ENCODE measurements around the gene PASD1.

DNA sequence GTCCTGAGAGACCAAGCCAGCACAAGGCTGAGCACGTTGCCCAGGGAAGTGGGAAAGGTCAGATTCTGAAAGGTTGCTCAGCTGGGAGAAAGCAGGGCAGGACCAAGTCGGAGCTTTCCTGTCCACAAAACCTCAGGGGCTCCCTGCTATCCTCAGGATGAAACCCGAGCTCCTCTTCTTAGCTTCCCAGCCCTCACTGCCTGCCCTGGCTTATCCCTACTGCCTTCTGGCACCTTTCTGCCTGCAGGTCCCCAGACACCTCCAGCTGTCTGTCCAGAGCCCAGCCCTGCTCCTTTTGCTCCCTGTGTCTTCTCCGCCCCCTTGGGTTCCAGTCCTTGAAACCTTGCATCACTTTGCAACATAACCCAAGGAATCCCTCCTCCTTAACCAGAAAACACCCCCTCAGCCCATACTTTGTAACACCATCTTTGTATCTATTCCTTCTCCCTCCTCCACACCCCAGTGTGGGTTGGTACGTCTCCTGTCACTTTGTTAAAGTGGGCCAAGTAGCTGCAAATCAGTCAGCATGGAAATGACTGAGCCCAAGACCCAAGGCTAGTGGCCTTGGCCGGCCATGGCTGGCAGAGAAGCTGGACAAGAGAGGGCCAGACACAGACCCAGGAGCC, 111.8 kb downstream of the PASD1 start:
- TF ChIP-seq, protein P1, sequence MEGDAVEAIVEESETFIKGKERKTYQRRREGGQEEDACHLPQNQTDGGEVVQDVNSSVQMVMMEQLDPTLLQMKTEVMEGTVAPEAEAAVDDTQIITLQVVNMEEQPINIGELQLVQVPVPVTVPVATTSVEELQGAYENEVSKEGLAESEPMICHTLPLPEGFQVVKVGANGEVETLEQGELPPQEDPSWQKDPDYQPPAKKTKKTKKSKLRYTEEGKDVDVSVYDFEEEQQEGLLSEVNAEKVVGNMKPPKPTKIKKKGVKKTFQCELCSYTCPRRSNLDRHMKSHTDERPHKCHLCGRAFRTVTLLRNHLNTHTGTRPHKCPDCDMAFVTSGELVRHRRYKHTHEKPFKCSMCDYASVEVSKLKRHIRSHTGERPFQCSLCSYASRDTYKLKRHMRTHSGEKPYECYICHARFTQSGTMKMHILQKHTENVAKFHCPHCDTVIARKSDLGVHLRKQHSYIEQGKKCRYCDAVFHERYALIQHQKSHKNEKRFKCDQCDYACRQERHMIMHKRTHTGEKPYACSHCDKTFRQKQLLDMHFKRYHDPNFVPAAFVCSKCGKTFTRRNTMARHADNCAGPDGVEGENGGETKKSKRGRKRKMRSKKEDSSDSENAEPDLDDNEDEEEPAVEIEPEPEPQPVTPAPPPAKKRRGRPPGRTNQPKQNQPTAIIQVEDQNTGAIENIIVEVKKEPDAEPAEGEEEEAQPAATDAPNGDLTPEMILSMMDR (conservative IDR thresholded peaks at IDR 0.05): no peak
- no peak for TF ChIP-seq EZH2 (IDR thresholded peaks at IDR 0.05; ENCODE audit: low read depth)

Measured in PC-9 (cell line).